ENCODE data around the gene C16orf74. TPM values are rescaled to one million over a fixed set of nuclear protein-coding genes. Genes with fewer than 3 reads are reported as not detected.
A peak's percentile ranks its signal among the peaks of the same experiment; 100 is the strongest.

C16orf74 gene
- total RNA-seq, 1 donor from 2014 or later: 3.1 TPM

DNA sequence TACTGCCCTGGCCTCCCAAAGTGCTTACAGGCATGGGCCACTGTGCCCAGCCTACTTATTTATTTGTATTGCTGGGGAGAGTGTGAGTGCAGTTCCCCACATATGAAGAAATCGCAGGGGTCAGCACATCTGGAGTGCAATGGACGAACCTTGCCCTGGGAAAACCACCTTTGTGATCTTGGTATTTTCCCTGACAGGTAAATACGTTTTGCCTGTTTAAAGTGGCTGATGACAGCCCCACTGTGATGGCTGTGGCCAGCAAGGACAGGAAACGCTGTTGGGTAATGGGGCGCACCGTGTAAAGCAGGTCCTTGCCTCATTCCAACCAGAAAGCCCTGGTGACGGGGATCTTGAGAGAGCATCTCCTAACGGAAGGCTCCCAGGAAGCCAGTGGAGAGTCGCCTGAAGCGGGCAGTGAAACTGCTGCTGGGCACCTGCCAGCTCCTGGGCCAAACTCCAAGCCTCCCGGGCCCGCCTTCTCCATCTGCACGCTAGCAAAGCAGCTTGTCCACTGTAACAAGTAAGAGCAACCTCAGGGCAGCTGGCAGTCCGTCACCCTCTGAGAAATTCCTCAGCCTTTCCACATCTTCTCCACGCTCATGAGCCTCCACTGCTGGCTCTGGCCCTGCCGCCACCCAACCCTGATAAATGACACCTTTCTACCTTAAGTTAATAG, 30.9 kb upstream of the C16orf74 start:
- Mint-ChIP-seq H3K4me3 (no peak overlapping the region), H3K27me3 (no peaks in the 10 kb centered on the region), H3K4me1 (ENCODE audit: unreplicated experiment) (peaks cover 8% of the 10 kb centered on the region), H3K27ac (peak overlapping the region; percentile 20), H3K36me3 (peaks cover 17% of the 10 kb centered on the region), H3K9me3 (no peaks in the 10 kb centered on the region)
- no peak for DNase-seq (ENCODE audit: extremely low spot score, unreplicated experiment)
- TF ChIP-seq, protein P1, sequence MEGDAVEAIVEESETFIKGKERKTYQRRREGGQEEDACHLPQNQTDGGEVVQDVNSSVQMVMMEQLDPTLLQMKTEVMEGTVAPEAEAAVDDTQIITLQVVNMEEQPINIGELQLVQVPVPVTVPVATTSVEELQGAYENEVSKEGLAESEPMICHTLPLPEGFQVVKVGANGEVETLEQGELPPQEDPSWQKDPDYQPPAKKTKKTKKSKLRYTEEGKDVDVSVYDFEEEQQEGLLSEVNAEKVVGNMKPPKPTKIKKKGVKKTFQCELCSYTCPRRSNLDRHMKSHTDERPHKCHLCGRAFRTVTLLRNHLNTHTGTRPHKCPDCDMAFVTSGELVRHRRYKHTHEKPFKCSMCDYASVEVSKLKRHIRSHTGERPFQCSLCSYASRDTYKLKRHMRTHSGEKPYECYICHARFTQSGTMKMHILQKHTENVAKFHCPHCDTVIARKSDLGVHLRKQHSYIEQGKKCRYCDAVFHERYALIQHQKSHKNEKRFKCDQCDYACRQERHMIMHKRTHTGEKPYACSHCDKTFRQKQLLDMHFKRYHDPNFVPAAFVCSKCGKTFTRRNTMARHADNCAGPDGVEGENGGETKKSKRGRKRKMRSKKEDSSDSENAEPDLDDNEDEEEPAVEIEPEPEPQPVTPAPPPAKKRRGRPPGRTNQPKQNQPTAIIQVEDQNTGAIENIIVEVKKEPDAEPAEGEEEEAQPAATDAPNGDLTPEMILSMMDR (conservative IDR thresholded peaks at IDR 0.05): no peak

DNA sequence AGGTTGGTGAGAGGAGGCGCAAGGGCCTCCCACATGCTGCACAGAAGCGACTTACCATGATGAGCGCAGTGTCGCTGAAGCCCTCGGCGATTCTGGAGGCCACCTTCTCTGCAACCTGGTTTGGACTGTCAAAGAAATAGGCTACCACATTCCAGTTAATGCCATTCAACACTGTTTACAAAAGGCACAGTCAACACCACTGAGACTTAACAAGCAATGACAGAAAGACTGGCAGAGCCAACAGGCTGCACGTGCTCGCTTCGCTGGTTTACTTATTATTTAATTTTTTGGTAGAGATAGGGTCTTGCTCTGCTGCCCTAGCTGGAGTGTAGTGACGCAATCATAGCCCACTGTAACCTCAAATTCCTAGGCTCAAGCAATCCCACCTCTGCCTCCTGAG, 30.3 kb upstream of the C16orf74 start:
- TF ChIP-seq, protein P1 (conservative IDR thresholded peaks at IDR 0.05): no peak
- Mint-ChIP-seq H3K27me3 (no peaks in the 10 kb centered on the region), H3K27ac (no peak overlapping the region), H3K9me3 (no peaks in the 10 kb centered on the region), H3K36me3 (peaks cover 17% of the 10 kb centered on the region), H3K4me1 (ENCODE audit: unreplicated experiment) (peaks cover 8% of the 10 kb centered on the region), H3K4me3 (no peak overlapping the region)
- no peak for DNase-seq (ENCODE audit: extremely low spot score, unreplicated experiment)

DNA sequence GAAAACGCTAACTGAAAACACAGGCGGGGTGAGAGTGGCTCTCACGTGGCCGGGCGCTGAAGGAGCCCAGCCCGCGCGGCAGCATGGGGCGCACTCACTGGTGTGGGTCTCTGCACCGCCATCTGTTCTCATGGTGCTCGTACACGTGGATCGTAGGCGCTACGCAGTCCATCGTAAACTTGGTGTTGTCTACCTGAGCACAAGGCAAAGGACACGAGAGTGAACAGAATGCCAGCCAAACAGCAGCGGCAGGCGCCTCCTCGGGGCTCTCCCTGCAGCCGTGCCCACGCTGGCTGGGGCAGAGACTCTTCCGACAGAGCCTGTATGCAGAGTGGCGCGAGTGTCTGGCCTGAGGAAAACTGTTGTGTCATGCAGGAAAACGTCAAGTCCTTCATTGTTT, 29.4 kb upstream of the C16orf74 start:
- Mint-ChIP-seq H3K27me3 (no peaks in the 10 kb centered on the region), H3K36me3 (peaks cover 11% of the 10 kb centered on the region), H3K4me3 (no peak overlapping the region), H3K9me3 (no peaks in the 10 kb centered on the region), H3K4me1 (ENCODE audit: unreplicated experiment) (peaks cover 8% of the 10 kb centered on the region), H3K27ac (no peak overlapping the region)
- TF ChIP-seq, protein P1 (conservative IDR thresholded peaks at IDR 0.05): no peak
- no peak for DNase-seq (ENCODE audit: extremely low spot score, unreplicated experiment)

DNA sequence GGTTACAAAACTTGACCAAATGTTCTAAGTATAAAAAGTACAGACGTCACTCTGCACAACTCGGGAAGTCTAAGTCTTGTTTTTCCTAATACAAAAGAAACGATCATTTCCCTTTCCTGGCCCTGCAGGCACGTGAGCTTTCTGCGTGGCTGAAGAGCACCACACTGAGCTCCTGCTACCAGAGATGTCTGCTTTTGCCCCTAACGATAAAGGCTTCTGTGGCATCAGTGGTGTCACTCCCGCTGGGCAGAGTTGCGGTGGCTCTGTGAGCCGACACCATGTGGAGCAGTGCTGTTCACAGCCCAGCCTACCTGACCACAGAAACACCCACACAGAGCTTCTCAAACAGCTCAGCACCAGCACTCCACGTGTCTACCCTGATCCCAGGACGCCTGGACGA, 28.0 kb upstream of the C16orf74 start:
- no peak overlapping the region for H3K27ac Mint-ChIP-seq
- H3K36me3 Mint-ChIP-seq: peaks cover 11% of the 10 kb centered on the region

DNA sequence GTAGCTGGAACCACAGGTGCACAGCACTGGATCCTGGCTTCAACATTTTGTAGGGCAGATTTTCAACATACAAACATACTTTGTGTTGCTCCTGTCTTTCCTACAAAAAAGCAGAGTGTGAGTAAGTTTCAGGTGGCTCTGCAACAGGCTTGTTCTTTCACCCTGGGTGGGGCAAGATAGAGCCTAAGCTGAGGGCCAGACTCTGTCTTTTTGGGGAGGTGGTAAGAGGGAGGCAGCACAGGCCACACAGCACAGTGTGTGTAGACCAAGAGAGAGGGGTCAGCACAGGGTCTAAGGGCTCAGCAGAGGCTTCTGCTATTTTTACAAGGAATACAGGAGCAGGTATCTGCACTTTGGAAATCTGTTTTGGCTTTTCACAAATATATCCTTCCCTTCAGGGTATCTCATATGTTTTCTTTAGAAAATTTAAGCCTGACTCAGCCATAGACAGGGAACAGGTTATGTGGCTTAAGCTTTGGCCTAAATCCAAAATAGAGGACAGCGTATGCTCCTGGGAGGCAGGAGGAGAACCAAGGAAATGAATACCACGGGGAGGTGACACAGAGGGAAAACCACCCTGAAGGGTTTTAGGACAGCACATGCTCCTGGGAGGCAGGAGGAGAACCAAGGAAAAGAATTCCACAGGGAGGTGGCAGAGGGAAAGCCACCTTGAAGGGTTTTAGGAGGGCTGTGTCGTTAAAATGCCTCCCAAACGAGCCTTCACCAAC, 26.9 kb upstream of the C16orf74 start:
- DNase-seq (ENCODE audit: extremely low spot score, unreplicated experiment): no peak
- TF ChIP-seq, protein P1 (conservative IDR thresholded peaks at IDR 0.05): no peak
- peaks cover 8% of the 10 kb centered on the region for H3K4me1 Mint-ChIP-seq (ENCODE audit: unreplicated experiment)
- H3K4me3 Mint-ChIP-seq: no peak overlapping the region
- H3K36me3 Mint-ChIP-seq: peaks cover 11% of the 10 kb centered on the region
- no peak overlapping the region for H3K27ac Mint-ChIP-seq
- H3K9me3 Mint-ChIP-seq: no peaks in the 10 kb centered on the region
- no peaks in the 10 kb centered on the region for H3K27me3 Mint-ChIP-seq

More for the DNA sequence above, 28.0 kb upstream of the C16orf74 start:
- DNase-seq (ENCODE audit: extremely low spot score, unreplicated experiment): no peak
- Mint-ChIP-seq H3K4me1 (ENCODE audit: unreplicated experiment) (peaks cover 8% of the 10 kb centered on the region), H3K9me3 (no peaks in the 10 kb centered on the region), H3K27me3 (no peaks in the 10 kb centered on the region), H3K4me3 (no peak overlapping the region)
- TF ChIP-seq, protein P1 (conservative IDR thresholded peaks at IDR 0.05): no peak
